K562 (cell line): Measurements from ENCODE around the gene GMPR. TPM values are rescaled to one million over a fixed set of nuclear protein-coding genes. Genes with fewer than 3 reads are reported as not detected.

Experiments used
- GTF2A2 ChIP-seq: IDR thresholded peaks from 2 replicates; pipeline ENCODE4 v1.6.1; 2016; ENCODE audit warnings: mild to moderate bottlenecking, missing genetic modification characterization, missing compliant biosample characterization
- KAT7 ChIP-seq: sonication (generic); formaldehyde crosslinking; IDR thresholded peaks from 2 replicates; pipeline ENCODE4 v1.8.0; 2022; ENCODE audit warnings: missing genetic modification reagents, mild to moderate bottlenecking, borderline replicate concordance
- MCM7 ChIP-seq, 2 experiments: fragments of 450-650 bp; IDR thresholded peaks; 2 replicates each; pipeline ENCODE4 v1.6.1; 2016 to 2018
- MTA3 ChIP-seq: fragments of 450-650 bp; formaldehyde crosslinking; IDR thresholded peaks from 2 replicates; pipeline ENCODE4 v1.6.1; 2017; ENCODE audit warnings: mild to moderate bottlenecking, borderline replicate concordance
- NBN ChIP-seq: fragments of 450-650 bp; IDR thresholded peaks from 2 replicates; pipeline ENCODE4 v1.6.1; 2016; ENCODE audit warnings: low read depth, mild to moderate bottlenecking
- NCOA4 ChIP-seq: fragments of 450-650 bp; IDR thresholded peaks from 2 replicates; pipeline ENCODE4 v1.6.1; 2018; ENCODE audit warnings: mild to moderate bottlenecking; ENCODE audit not compliant: partially characterized antibody
- PPARD ChIP-seq: fragments of 250-450 bp; sonication (Bioruptor Pico); IDR thresholded peaks from 2 replicates; pipeline ENCODE4 v1.8.0; 2022; ENCODE audit warnings: inconsistent platforms, mild to moderate bottlenecking, moderate library complexity
- SIRT6 ChIP-seq: IDR thresholded peaks from one replicate; pipeline ENCODE4 v1.6.1; 2012; ENCODE audit warnings: low read depth, mild to moderate bottlenecking, control low read depth, inconsistent platforms, low read length, moderate library complexity
- SMAD1 ChIP-seq: fragments of 150-350 bp; IDR thresholded peaks from 2 replicates; pipeline ENCODE4 v1.6.1; 2014; ENCODE audit warnings: low read length, low read depth; ENCODE audit not compliant: partially characterized antibody
- WHSC1 ChIP-seq: IDR thresholded peaks from one replicate; pipeline ENCODE4 v1.6.1; 2012; ENCODE audit warnings: low read length, control low read depth, inconsistent platforms
- ZKSCAN3 ChIP-seq: fragments of 250-450 bp; sonication (Bioruptor Pico); IDR thresholded peaks from 2 replicates; pipeline ENCODE4 v1.4.0; 2020
- ZNF175 ChIP-seq: fragments of 200-800 bp; sonication (Bioruptor generic); IDR thresholded peaks from 2 replicates; pipeline ENCODE4 v1.6.1; 2016; ENCODE audit warnings: low read depth, mild to moderate bottlenecking, missing genetic modification characterization, missing compliant biosample characterization
- ZNF740 ChIP-seq, 3 experiments: fragments of 200-800 bp in 1 of 3; sonication (Bioruptor generic) in 1 of 3; sonication (generic) in 1 of 3; formaldehyde crosslinking in 1 of 3; IDR thresholded peaks; 2 replicates each; pipeline versions ENCODE4 v1.6.1 to v1.8.0; 2016 to 2022; ENCODE audit warnings: mild to moderate bottlenecking in 2 of 3, missing compliant biosample characterization in 2 of 3, missing genetic modification characterization in 2 of 3, missing genetic modification reagents in 1 of 3
- polyA plus RNA-seq, 8 experiments: library from polyadenylated mRNA; depleted of rRNA in 4 of 8; stranded (reverse) in 5 of 8; unstranded in 3 of 8; fragments of >200 nt; fragmentation: Nextera tagmentation in 2 of 8; fragmentation: Illumina TruSeq in 1 of 8; extraction: Ambion mirVana in 2 of 8; extraction: Trizol in 1 of 8; gene quantifications; 2 replicates each; pipeline versions ENCODE4 v1.2.1 to v1.2.3, GENCODE V29; 2011 to 2014; ENCODE audit warnings: inconsistent platforms in 1 of 8, missing spikeins in 1 of 8
- total RNA-seq, 7 experiments: library from RNA; depleted of rRNA in 6 of 7; stranded (reverse); fragments of >200 nt in 6 of 7; fragmentation: Illumina TruSeq in 2 of 7; extraction: Trizol in 2 of 7; gene quantifications; 2 replicates each; pipeline versions ENCODE4 v1.2.1 to v1.2.3, GENCODE V29; 2011 to 2021; ENCODE audit warnings: low replicate concordance in 1 of 7
- TF ChIP-seq, protein P1 (sequence below): fragments of 250-450 bp; sonication (Bioruptor Pico); IDR thresholded peaks from 2 replicates; pipeline ENCODE4 v1.8.0; 2021; ENCODE audit warnings: moderate library complexity, mild to moderate bottlenecking, inconsistent platforms
- TF ChIP-seq, protein P2 (sequence below): sonication (generic); formaldehyde crosslinking; IDR thresholded peaks from 2 replicates; pipeline ENCODE4 v1.4.0; 2020; ENCODE audit warnings: mild to moderate bottlenecking, missing genetic modification reagents
- TF ChIP-seq, protein P3 (sequence below): fragments of 250-450 bp; sonication (Bioruptor Pico); IDR thresholded peaks from 2 replicates; pipeline ENCODE4 v1.5.0; 2021; ENCODE audit warnings: mild to moderate bottlenecking, moderate library complexity
- TF ChIP-seq, protein P4 (sequence below): fragments of 450-650 bp; formaldehyde crosslinking; IDR thresholded peaks from 2 replicates; pipeline ENCODE4 v1.4.0; 2022; ENCODE audit warnings: missing genetic modification characterization

Gene GMPR
- total and polyA plus RNA-seq, 9 of the 15 experiments (the other 6 are each of a cell fraction or from before 2014, with no cell fraction given) = 34.6 to 83.7 (median 49.8) TPM

GRCh38 chr6:16238963-16239797 is 793 bp downstream of the GMPR start (continued):
- TF ChIP-seq, protein P1, sequence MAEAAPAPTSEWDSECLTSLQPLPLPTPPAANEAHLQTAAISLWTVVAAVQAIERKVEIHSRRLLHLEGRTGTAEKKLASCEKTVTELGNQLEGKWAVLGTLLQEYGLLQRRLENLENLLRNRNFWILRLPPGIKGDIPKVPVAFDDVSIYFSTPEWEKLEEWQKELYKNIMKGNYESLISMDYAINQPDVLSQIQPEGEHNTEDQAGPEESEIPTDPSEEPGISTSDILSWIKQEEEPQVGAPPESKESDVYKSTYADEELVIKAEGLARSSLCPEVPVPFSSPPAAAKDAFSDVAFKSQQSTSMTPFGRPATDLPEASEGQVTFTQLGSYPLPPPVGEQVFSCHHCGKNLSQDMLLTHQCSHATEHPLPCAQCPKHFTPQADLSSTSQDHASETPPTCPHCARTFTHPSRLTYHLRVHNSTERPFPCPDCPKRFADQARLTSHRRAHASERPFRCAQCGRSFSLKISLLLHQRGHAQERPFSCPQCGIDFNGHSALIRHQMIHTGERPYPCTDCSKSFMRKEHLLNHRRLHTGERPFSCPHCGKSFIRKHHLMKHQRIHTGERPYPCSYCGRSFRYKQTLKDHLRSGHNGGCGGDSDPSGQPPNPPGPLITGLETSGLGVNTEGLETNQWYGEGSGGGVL (CRISPR knock-in tag) = no peak
- TF ChIP-seq, protein P2, sequence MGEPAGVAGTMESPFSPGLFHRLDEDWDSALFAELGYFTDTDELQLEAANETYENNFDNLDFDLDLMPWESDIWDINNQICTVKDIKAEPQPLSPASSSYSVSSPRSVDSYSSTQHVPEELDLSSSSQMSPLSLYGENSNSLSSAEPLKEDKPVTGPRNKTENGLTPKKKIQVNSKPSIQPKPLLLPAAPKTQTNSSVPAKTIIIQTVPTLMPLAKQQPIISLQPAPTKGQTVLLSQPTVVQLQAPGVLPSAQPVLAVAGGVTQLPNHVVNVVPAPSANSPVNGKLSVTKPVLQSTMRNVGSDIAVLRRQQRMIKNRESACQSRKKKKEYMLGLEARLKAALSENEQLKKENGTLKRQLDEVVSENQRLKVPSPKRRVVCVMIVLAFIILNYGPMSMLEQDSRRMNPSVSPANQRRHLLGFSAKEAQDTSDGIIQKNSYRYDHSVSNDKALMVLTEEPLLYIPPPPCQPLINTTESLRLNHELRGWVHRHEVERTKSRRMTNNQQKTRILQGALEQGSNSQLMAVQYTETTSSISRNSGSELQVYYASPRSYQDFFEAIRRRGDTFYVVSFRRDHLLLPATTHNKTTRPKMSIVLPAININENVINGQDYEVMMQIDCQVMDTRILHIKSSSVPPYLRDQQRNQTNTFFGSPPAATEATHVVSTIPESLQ = peak; percentile 34; the same call in 1 of the 2 replicates
- TF ChIP-seq, protein P3, sequence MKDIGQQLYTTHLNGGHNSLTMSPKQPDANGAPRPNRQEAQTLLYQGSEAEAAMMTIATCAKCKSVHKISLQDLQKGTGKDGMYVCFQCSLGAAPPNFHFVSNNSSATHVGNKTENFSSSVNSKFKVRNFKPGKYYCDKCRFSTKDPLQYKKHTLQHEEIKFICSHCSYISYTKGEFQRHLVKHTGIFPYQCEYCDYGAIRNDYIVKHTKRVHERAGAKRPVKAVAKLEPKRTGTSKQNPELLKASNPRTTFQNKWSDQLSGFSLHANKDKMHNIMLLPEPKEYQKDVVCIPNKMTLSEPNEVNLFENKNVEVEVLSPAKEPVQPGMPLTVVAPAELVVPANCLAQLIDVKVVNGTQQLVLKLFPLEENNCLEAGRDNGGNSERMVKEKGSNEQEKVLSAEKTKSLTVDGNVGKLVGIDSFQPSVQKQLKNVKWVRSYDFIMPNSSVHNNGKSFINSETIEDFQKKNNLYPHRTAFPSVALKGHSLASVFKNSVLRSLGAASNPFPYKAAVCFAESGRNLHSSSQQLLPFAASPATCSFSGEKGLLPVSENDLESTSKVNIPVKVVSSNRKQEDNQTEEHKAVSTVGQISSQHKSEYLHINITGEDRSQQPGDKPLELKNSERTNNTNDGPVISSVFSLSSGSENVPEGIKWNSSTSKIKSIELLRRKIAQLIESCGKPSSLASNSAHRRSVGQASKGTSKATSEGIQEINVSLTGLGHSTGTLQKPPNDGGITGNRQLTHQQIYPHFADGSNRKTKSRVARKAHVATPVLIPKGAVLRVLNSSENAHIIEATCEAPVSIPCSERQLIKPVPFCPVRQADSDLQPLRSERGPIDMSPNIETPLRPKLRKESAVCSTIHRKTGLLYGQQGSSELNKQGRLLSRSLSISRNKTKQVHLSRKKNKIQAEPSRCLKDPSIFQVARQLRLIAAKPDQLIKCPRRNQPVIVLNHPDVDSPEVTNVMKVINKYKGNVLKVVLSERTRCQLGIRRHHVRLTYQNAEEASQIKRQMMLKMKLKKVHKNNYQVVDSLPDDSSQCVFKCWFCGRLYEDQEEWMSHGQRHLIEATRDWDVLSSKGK (CRISPR knock-in tag) = no peak
- peak; percentile 44 for TF ChIP-seq MTA3
- TF ChIP-seq SIRT6 = no peak
- TF ChIP-seq, protein P4, sequence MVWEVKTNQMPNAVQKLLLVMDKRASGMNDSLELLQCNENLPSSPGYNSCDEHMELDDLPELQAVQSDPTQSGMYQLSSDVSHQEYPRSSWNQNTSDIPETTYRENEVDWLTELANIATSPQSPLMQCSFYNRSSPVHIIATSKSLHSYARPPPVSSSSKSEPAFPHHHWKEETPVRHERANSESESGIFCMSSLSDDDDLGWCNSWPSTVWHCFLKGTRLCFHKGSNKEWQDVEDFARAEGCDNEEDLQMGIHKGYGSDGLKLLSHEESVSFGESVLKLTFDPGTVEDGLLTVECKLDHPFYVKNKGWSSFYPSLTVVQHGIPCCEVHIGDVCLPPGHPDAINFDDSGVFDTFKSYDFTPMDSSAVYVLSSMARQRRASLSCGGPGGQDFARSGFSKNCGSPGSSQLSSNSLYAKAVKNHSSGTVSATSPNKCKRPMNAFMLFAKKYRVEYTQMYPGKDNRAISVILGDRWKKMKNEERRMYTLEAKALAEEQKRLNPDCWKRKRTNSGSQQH (CRISPR knock-in tag) = no peak
- no peak for TF ChIP-seq ZNF175 (CRISPR knock-in tag)
- no peak for TF ChIP-seq GTF2A2 (tag)
- peak; percentile 2; the same call in 1 of the 2 replicates for TF ChIP-seq KAT7
- no peak for TF ChIP-seq ZNF740 (CRISPR knock-in tag; IDR thresholded peaks at IDR 0.05)
- TF ChIP-seq ZNF740 (tag; IDR thresholded peaks at IDR 0.05) = no peak
- no peak for TF ChIP-seq MCM7 (IDR thresholded peaks at IDR 0.05)
- TF ChIP-seq WHSC1 = no peak
- no peak for TF ChIP-seq ZKSCAN3 (CRISPR knock-in tag)
- TF ChIP-seq PPARD = no peak
- no peak for TF ChIP-seq SMAD1
- TF ChIP-seq NBN = no peak; the same call in 1 of the 2 replicates
- TF ChIP-seq NCOA4 = no peak
